HepG2 (cell line): ENCODE results near the gene ADI1. TPM values are rescaled to one million over a fixed set of nuclear protein-coding genes. Genes with fewer than 3 reads are reported as not detected.

Source experiments
- BRD4 ChIP-seq: sonication (generic); formaldehyde crosslinking; IDR thresholded peaks from 2 replicates; pipeline ENCODE4 v1.4.0; 2020; ENCODE audit warnings: missing genetic modification reagents
- CTCF ChIP-seq: sonication (generic); formaldehyde crosslinking; IDR thresholded peaks from 2 replicates; pipeline ENCODE4 v1.5.0; 2020; ENCODE audit warnings: mild to moderate bottlenecking, missing genetic modification reagents, moderate library complexity
- DPF2 ChIP-seq: sonication (generic); formaldehyde crosslinking; IDR thresholded peaks from 2 replicates; pipeline ENCODE4 v1.4.0; 2020; ENCODE audit warnings: mild to moderate bottlenecking, low read depth, missing genetic modification reagents, borderline replicate concordance
- HINFP ChIP-seq: sonication (generic); formaldehyde crosslinking; IDR thresholded peaks from 2 replicates; pipeline ENCODE4 v1.4.0; 2020; ENCODE audit warnings: low read depth, mild to moderate bottlenecking, missing genetic modification reagents
- JDP2 ChIP-seq: sonication (generic); formaldehyde crosslinking; IDR thresholded peaks from 2 replicates; pipeline ENCODE4 v1.8.1; 2022; ENCODE audit warnings: missing genetic modification reagents, borderline replicate concordance
- KMT2A ChIP-seq: sonication (generic); formaldehyde crosslinking; IDR thresholded peaks from 2 replicates; pipeline ENCODE4 v1.4.0; 2020; ENCODE audit warnings: missing genetic modification reagents
- POLR2AphosphoS2 ChIP-seq: IDR thresholded peaks from 2 replicates; pipeline ENCODE4 v1.6.1; 2011; ENCODE audit warnings: low read depth, low read length, improper control_type of control experiment
- RARG ChIP-seq: sonication (generic); formaldehyde crosslinking; IDR thresholded peaks from 2 replicates; pipeline ENCODE4 v1.4.0; 2020; ENCODE audit warnings: low read depth, mild to moderate bottlenecking, missing genetic modification reagents
- REPIN1 ChIP-seq: sonication (generic); formaldehyde crosslinking; IDR thresholded peaks from 2 replicates; pipeline ENCODE4 v1.8.0; 2022; ENCODE audit warnings: missing genetic modification reagents, low read depth, mild to moderate bottlenecking, borderline replicate concordance
- ZFP90 ChIP-seq: sonication (generic); formaldehyde crosslinking; IDR thresholded peaks from 2 replicates; pipeline ENCODE4 v1.8.0; 2022; ENCODE audit warnings: missing genetic modification reagents, mild to moderate bottlenecking, inconsistent platforms, borderline replicate concordance
- ZNF138 ChIP-seq: sonication (generic); formaldehyde crosslinking; IDR thresholded peaks from 2 replicates; pipeline ENCODE4 v1.5.0; 2020; ENCODE audit warnings: mild to moderate bottlenecking, low read depth, missing genetic modification reagents
- ZNF282 ChIP-seq: fragments of 450-650 bp; IDR thresholded peaks from 2 replicates; pipeline ENCODE4 v1.6.1; 2018; ENCODE audit not compliant: partially characterized antibody
- ZNF292 ChIP-seq: sonication (generic); formaldehyde crosslinking; IDR thresholded peaks from 2 replicates; pipeline ENCODE4 v1.8.1; 2022; ENCODE audit warnings: mild to moderate bottlenecking, low read depth, missing genetic modification reagents, borderline replicate concordance
- ZNF296 ChIP-seq: sonication (generic); formaldehyde crosslinking; conservative IDR thresholded peaks from 2 replicates; pipeline ENCODE4 v1.5.0; 2020; ENCODE audit warnings: mild to moderate bottlenecking, missing genetic modification reagents
- ZNF564 ChIP-seq: sonication (generic); formaldehyde crosslinking; IDR thresholded peaks from 2 replicates; pipeline ENCODE4 v1.8.1; 2023; ENCODE audit warnings: mild to moderate bottlenecking, missing genetic modification reagents
- ZNF644 ChIP-seq: IDR thresholded peaks from 2 replicates; pipeline ENCODE4 v1.6.1; 2016; ENCODE audit warnings: low read depth
- ZNF678 ChIP-seq: sonication (generic); formaldehyde crosslinking; IDR thresholded peaks from 2 replicates; pipeline ENCODE4 v1.4.0; 2020; ENCODE audit warnings: mild to moderate bottlenecking, missing genetic modification reagents
- ZSCAN25 ChIP-seq: sonication (generic); formaldehyde crosslinking; IDR thresholded peaks from 2 replicates; pipeline ENCODE4 v1.8.0; 2022; ENCODE audit warnings: mild to moderate bottlenecking, missing genetic modification reagents
- ZZZ3 ChIP-seq: sonication (generic); formaldehyde crosslinking; IDR thresholded peaks from 2 replicates; pipeline ENCODE4 v1.4.0; 2020; ENCODE audit warnings: missing genetic modification reagents, mild to moderate bottlenecking, borderline replicate concordance
- polyA plus RNA-seq, 8 experiments: library from polyadenylated mRNA; depleted of rRNA in 3 of 8; stranded (reverse) in 7 of 8; unstranded in 1 of 8; fragments of >200 nt; fragmentation: Illumina TruSeq in 4 of 8; extraction: Trizol in 4 of 8; gene quantifications; 2 replicates each; pipeline versions ENCODE4 v1.2.1 to v1.2.3, GENCODE V29; 2011 to 2016; ENCODE audit warnings: low read depth in 4 of 8, missing spikeins in 1 of 8, mixed read lengths in 1 of 8; ENCODE audit not compliant: insufficient read depth in 1 of 8
- total RNA-seq, 5 experiments: library from RNA; depleted of rRNA; stranded (reverse); fragments of >200 nt; fragmentation: Illumina TruSeq; extraction: Trizol; gene quantifications; 2 replicates each; pipeline ENCODE4 v1.2.3, GENCODE V29; 2016; ENCODE audit warnings: low read depth in 1 of 5
- TF ChIP-seq, protein P1 (sequence below): sonication (generic); formaldehyde crosslinking; IDR thresholded peaks from 2 replicates; pipeline ENCODE4 v1.5.0; 2020; ENCODE audit warnings: missing genetic modification reagents
- TF ChIP-seq, protein P2 (sequence below): IDR thresholded peaks from 2 replicates; pipeline ENCODE4 v1.6.1; 2016; ENCODE audit warnings: missing compliant biosample characterization, missing genetic modification reagents, borderline replicate concordance
- TF ChIP-seq, protein P3 (sequence below): sonication (generic); formaldehyde crosslinking; IDR thresholded peaks from 2 replicates; pipeline ENCODE4 v1.4.0; 2020; ENCODE audit warnings: missing genetic modification reagents

ADI1 gene
- total and polyA plus RNA-seq, 2 of the 13 experiments (the other 11 are each of a cell fraction or from before 2014, with no cell fraction given): 28.7 to 123 TPM

DNA sequence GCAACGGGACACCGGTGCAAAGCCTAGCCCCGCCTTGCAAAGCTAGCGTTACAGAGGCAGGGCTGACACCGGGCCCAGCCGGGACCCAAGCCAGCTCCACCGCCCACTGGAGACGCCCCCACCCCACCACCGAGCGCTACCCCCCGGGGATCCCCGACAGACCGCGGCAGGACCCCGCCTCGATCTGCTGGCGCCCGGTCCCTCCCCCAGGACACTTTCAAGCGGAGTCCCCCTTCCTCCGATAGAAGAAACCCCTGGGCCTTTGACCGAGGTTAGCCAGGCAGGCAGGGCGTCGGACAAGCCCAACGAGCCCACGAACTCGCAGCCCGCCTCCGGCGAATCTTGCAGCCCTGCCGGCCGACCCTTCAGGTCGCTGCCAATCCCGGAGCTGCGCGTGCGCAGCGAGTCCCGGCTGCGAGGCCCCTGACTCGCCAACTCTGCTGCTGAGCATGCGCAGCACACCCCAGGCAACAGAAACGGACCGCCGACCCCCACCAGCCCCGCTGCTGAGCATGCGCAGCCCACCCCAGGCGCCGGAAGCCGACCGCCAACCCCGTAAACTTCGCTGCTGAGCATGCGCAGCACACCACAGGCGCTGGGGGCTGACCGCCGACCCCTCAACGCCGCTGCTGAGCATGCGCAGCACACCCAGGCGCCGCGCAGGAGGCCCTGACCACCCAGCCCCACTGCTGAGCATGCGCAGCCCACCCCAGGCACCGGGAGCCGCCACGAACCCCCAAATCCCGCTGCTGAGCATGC lies 656 bp downstream of the ADI1 start (continued):
- TF ChIP-seq ZZZ3: 0 out of 2 replicates have a peak, but pooled peaks have one; percentile 7
- no peak for TF ChIP-seq DPF2 (CRISPR knock-in tag)
- TF ChIP-seq REPIN1 (CRISPR knock-in tag): 0 out of 2 replicates have a peak, but pooled peaks have one; percentile 14
- peak; percentile 55; the same call in 1 of the 2 replicates for TF ChIP-seq RARG (CRISPR knock-in tag)
- TF ChIP-seq ZNF292 (CRISPR knock-in tag): no peak; the same call in 1 of the 2 replicates
- no peak for TF ChIP-seq KMT2A (CRISPR knock-in tag)
- TF ChIP-seq, protein P1, sequence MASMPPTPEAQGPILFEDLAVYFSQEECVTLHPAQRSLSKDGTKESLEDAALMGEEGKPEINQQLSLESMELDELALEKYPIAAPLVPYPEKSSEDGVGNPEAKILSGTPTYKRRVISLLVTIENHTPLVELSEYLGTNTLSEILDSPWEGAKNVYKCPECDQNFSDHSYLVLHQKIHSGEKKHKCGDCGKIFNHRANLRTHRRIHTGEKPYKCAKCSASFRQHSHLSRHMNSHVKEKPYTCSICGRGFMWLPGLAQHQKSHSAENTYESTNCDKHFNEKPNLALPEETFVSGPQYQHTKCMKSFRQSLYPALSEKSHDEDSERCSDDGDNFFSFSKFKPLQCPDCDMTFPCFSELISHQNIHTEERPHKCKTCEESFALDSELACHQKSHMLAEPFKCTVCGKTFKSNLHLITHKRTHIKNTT (CRISPR knock-in tag): no peak
- TF ChIP-seq ZNF282: no peak
- no peak for TF ChIP-seq POLR2AphosphoS2
- TF ChIP-seq ZNF564 (CRISPR knock-in tag): no peak
- TF ChIP-seq BRD4 (CRISPR knock-in tag): peak; percentile 79; the same call in 1 of the 2 replicates
- peak; percentile 71; the same call in 1 of the 2 replicates for TF ChIP-seq ZSCAN25
- no peak for TF ChIP-seq ZNF644 (CRISPR knock-in tag)
- 0 out of 2 replicates have a peak, but pooled peaks have one; percentile 47 for TF ChIP-seq HINFP (CRISPR knock-in tag)
- no peak for TF ChIP-seq ZNF296
- TF ChIP-seq, protein P2, sequence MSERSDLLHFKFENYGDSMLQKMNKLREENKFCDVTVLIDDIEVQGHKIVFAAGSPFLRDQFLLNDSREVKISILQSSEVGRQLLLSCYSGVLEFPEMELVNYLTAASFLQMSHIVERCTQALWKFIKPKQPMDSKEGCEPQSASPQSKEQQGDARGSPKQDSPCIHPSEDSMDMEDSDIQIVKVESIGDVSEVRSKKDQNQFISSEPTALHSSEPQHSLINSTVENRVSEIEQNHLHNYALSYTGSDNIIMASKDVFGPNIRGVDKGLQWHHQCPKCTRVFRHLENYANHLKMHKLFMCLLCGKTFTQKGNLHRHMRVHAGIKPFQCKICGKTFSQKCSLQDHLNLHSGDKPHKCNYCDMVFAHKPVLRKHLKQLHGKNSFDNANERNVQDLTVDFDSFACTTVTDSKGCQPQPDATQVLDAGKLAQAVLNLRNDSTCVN (CRISPR knock-in tag): peak; percentile 26; the same call in 1 of the 2 replicates
- TF ChIP-seq ZNF678 (CRISPR knock-in tag): no peak; the same call in 1 of the 2 replicates
- peak; percentile 91; the same call in 1 of the 2 replicates for TF ChIP-seq ZFP90 (CRISPR knock-in tag)
- TF ChIP-seq CTCF (CRISPR knock-in tag): peak; percentile 17; the same call in 1 of the 2 replicates
- TF ChIP-seq JDP2 (CRISPR knock-in tag): no peak
- no peak for TF ChIP-seq ZNF138 (CRISPR knock-in tag)
- TF ChIP-seq, protein P3, sequence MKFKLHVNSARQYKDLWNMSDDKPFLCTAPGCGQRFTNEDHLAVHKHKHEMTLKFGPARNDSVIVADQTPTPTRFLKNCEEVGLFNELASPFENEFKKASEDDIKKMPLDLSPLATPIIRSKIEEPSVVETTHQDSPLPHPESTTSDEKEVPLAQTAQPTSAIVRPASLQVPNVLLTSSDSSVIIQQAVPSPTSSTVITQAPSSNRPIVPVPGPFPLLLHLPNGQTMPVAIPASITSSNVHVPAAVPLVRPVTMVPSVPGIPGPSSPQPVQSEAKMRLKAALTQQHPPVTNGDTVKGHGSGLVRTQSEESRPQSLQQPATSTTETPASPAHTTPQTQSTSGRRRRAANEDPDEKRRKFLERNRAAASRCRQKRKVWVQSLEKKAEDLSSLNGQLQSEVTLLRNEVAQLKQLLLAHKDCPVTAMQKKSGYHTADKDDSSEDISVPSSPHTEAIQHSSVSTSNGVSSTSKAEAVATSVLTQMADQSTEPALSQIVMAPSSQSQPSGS (CRISPR knock-in tag): 0 out of 2 replicates have a peak, but pooled peaks have one; percentile 61
